Forelimb muscle (tissue), 1 donor: ENCODE results near the gene PRKAR1B. TPM values are rescaled to one million over a fixed set of nuclear protein-coding genes. Genes with fewer than 3 reads are reported as not detected.

Experiments
- DNase-seq: peaks from one replicate; pipeline ENCODE4 v3.0.0-alpha.2; 2013; ENCODE audit warnings: low read depth
- polyA plus RNA-seq: library from polyadenylated mRNA; unstranded; fragments of 120-200 nt; gene quantifications from one replicate; pipeline ENCODE4 v1.2.1, GENCODE V29; 2013; ENCODE audit not compliant: insufficient read length

Gene PRKAR1B
- polyA plus RNA-seq, 1 donor: 28.8 TPM

DNA sequence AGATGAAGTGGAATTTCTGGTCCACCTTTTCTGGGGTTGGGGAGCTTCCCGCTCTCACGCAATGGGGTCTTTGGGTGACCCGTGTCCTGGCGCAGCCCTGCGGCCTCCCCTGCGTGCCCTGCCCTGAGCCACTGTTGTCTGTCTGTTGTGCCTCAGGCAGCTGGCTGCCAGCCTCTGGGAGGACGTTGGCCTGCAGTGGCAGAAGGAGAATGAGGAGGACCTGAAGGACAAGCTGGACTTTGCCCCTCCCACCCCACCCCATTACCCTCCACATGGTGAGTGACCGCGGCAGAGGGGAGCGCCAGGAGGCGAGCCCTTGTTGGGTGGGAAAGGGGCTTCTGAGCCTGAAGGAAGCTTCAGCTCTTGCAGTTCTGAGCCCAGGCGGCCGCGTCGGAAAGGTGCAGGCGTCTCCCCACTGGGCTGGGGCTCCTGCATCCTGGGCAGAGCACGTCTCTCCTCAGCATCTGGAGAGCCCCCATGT lies 14.2 kb upstream of the PRKAR1B start:
- no peak for DNase-seq

- no peak for DNase-seq
These were observed 13.2 kb upstream of the PRKAR1B start for GRCh38 chr7:739983-740942.

GRCh38 chr7:739455-739982 lies 12.4 kb upstream of the PRKAR1B start:
- DNase-seq: no peak

DNA sequence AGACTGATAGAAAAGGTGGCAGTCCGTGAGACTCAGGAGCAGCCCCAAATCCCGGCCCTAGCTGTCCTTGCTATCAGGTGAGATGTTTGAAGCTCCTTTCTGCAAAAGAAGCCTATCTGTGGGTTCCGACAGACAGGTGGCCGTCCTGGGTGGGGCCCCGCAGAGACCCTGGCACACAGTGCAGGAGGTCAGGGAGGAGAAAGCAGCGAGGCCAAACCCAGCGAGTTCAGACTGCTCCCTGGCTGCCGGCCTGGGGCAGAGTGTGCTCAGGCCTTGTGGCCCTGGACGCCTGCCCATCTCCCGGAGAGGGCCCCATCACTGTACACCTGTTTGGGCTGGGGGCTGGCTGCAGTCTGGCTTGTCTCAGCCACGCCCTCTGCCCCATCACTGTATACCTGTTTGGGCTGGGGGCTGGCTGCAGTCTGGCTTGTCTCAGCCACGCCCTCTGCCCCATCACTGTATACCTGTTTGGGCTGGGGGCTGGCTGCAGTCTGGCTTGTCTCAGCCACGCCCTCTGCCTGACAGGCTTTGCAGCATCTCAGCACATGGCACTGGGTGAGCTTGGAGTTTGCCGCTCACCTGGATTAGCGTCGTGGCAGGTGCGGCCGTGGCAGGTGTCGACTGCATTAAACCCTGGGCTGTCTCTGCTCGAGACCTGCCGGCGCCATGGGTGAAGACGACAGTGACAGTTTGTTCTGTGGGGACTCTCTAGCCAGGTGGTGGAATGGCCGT lies 11.8 kb upstream of the PRKAR1B start:
- DNase-seq: no peak

DNA sequence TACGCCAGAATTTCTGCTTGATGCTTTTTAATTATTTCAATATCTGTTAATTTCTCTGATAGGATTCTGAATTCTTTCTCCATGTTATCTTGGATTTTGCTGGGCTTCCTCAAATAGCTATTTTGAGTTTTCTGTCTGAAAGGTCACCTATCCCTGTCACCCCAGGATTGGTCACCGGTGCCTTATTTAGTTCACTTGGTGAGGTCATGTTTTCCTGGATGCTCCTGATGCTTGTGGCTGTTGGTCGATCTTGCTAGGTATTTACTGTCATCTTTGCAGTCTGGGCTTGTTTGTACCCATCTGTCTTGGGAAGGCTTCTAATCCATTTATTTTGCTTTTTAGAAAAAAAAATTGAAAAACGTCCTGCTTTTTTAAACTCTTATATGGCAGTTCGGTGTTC lies 11.2 kb upstream of the PRKAR1B start:
- DNase-seq: no peak

GRCh38 chr7:734808-735207 lies 7.7 kb upstream of the PRKAR1B start:
- no peak for DNase-seq

DNA sequence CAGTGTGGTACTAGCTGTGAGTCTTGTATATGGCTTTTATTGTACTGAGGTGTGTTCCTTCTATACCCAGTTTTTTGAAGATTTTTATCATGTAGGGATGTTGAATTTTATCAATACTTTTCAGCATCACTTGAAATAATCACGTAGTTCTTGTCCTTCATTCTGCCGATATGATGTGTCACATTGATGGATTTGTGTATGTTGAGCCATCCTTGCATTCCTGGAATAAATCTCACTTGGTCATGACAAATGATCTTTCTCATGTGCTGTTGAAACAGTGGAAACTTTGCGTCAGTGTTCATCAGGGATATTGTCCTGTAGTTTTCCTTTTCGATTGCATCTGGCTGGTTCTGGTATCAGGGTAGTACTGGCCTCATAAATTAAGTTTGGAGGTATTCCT lies 7.1 kb upstream of the PRKAR1B start:
- DNase-seq: no peak

GRCh38 chr7:732556-732955 lies 5.5 kb upstream of the PRKAR1B start:
- DNase-seq: no peak

- no peak for DNase-seq
These were observed 5.0 kb upstream of the PRKAR1B start for GRCh38 chr7:732094-732541.

- no peak for DNase-seq
These were observed 4.5 kb upstream of the PRKAR1B start for GRCh38 chr7:731440-732085.

- DNase-seq: no peak
These were observed 3.7 kb upstream of the PRKAR1B start for GRCh38 chr7:730501-731439.

DNA sequence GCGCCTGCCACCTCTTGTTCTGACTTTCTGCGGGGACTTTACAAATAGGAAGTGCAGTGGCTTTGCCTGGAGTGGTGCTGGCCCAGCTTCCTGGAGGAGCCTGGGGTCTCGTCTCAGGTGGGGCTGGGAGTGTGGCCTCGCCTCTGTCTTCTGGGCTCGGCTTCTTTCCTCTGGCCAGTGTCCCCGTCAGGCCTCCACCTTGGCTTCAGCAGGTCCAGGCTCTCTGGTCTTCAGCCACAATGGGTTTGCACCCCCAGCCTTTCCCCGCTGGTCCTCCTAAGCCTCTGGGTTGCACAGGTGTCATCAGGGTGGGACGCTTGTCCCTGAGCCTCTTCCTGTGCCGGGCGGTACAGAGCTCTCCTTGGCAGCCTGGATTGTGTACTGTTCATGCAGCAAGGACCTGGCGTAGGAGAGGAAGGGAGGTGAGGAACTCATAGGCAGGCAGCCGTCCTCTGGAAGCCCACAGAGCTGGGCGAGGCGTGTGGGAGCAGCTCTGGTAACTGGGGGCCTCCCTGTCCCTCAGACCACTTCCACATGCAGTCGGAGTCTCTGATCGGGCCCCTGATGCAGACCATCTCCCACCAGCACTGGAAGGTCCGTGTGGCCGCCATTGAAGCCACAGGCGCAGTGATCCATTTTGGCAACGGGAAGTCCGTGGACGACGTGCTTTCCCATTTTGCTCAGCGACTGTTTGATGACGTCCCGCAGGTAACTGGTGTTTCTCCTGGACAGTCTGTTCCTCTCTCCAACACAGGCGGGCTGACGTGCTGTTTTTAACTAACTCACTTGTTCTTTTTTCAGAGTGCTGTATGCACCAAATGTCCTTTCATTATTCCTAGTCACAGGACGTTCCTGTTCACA lies 2.3 kb upstream of the PRKAR1B start:
- no peak for DNase-seq

DNA sequence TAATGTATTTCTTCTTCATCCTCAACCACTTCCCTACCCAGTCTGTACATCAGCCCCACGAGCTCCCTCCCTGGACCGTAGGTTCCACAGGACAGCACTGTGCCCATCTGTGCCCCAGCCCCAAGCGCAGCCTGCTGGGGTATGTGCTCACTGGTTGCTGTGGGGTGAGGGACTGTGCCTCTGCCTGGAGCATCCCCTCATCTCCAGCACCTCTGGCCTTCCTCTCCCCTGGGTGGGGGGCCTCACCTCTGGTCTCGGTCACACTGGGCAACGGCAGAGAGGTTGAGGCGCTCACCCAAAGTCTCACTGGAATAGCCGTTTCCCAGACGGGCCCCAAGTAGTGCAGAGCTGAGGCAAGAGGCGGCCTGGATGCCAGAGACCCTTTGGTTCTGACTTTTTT lies 1.5 kb upstream of the PRKAR1B start:
- DNase-seq: no peak

GRCh38 chr7:727806-728460 lies 852 bp upstream of the PRKAR1B start:
- no peak for DNase-seq

- DNase-seq: no peak
These were observed 302 bp downstream of the PRKAR1B start for GRCh38 chr7:726854-727103.

DNA sequence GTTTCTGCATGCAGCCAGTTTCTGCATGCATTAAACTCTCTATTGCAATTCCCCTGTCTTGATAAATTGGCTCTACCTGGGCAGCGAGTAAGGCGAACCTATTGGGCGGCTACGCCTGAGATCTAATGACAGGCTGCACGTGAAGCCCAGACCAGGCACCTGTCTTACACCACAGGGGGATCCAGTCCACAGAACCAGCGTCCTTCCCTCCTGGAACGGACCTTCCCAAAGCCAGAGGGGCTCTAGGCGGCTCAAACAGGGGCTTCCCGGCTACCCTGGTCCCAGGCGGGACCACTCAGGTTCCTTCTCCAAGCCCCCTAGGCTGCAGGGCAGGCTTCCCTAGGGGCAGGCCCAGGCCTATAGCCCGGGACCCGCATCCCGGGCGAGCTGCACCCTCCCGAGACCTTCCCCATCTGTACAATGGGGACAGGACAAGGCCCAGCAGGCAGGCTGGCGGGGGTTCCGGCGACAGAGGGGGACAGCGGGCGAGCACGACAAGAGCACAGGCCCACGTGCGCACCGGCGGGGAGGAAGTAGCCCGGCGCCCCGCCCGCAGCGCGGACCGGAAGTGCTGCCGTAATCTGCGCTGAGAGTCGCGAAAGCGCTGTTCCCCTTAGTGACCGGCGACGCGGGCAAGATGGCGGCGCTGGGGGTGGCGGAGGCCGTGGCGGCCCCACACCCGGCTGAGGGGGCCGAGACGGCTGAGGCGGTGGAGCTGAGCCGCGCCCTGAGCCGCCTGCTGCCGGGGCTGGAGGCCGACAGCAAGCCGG lies 812 bp downstream of the PRKAR1B start, which contains the start of gene DNAAF5:
Gene DNAAF5 (plus strand): TSS at position 616 of the 770 bp plus-strand sequence. CDS start 22 bp downstream, at position 638.
- DNase-seq: peak; percentile 39

GRCh38 chr7:725223-726005 lies 1.7 kb downstream of the PRKAR1B start:
- no peak for DNase-seq

GRCh38 chr7:724298-724697 lies 2.8 kb downstream of the PRKAR1B start:
- DNase-seq: no peak
